ENCODE measurements around the gene SPECC1.

The SPECC1 gene

DNA sequence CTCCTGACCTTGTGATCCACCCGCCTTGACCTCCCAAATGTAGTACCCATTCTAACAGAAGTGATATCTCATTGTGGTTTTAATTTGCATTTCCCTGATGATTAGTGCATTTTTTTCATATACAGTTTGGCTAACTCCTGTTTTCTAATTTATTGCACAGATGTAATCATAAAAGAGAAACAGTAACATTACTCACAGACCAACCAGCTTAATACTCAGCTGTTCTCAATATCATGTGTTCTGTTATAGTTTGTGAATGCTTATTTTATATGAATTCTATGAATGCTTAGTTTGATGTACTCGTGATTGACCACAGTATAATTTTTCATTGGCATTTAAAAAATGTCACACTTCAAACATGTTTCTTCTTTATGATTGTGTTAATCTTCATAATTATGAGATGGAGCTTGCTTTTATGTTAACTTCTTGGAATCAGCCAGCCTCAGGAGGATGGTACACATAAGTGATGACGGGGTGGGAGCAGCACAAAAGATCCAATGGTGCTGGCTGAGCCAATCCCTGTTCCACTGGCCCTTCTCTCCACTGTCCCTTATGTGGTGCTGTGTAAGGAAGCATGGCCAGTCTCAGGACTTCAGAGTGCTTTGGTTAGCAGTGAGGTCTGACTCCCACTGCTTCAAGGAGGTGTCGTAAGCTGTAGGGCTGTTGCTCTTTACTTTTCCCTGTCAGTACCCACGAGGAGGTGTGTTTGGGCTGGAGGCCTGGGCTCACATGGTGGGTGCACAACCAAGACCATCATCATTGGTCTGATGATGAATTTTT is 191.0 kb downstream of the SPECC1 start:
- H3K36me3 ChIP-seq (ENCODE audit: insufficient read depth, low read length): peaks cover 7% of the 10 kb centered on the region; the same call in 1 of the 2 replicates
- H3K4me3 ChIP-seq (ENCODE audit: low read depth, low read length): no peak overlapping the region
- H2AFZ ChIP-seq (ENCODE audit: low read length, unreplicated experiment): no peak overlapping the region
- peaks cover 32% of the 10 kb centered on the region for H3K4me1 ChIP-seq (ENCODE audit: control insufficient read depth, insufficient read depth, low read length, unreplicated experiment)
- no peak overlapping the region for H3K27ac ChIP-seq (ENCODE audit: low read depth, low read length)
- no peaks in the 10 kb centered on the region for H3K27me3 ChIP-seq (ENCODE audit: insufficient read depth, low read length)
- no peaks in the 10 kb centered on the region for H3K79me2 ChIP-seq (ENCODE audit: control insufficient read depth, insufficient read depth, low read length, unreplicated experiment)

DNA sequence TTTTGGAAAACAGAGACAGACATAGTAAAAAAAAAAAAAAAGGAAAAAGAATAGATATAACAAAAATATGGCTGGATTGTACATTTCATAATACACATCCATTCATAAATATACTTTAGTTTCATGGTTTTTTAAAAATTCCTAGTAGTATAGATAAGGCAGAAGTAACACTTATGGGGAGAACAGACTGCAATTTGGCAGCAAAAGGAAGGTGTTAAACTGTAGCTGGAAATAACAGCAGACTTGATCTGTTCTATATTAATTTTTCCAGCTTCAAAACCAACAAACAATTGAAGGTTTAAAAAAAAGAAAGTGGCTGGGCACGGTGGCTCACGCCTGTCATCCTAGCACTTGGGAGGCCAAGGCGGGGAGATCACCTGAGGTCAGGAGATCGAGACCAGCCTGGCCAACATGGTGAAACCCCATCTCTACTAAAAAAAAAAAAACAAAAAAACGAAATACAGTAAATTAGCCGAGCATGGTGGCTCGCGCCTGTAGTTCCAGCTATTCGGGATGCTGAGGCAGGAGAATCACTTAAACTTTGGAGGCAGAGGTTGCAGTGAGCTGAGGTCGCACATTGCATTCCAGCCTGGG is 191.8 kb downstream of the SPECC1 start:
- Histone ChIP-seq H3K4me1 (ENCODE audit: control insufficient read depth, insufficient read depth, low read length, unreplicated experiment) (peaks cover 38% of the 10 kb centered on the region), H3K27ac (ENCODE audit: low read depth, low read length) (no peak overlapping the region), H3K27me3 (ENCODE audit: insufficient read depth, low read length) (no peaks in the 10 kb centered on the region), H2AFZ (ENCODE audit: low read length, unreplicated experiment) (no peak overlapping the region), H3K4me3 (ENCODE audit: low read depth, low read length) (no peak overlapping the region), H3K79me2 (ENCODE audit: control insufficient read depth, insufficient read depth, low read length, unreplicated experiment) (no peaks in the 10 kb centered on the region), H3K36me3 (ENCODE audit: insufficient read depth, low read length) (peaks cover 7% of the 10 kb centered on the region; the same call in 1 of the 2 replicates)

DNA sequence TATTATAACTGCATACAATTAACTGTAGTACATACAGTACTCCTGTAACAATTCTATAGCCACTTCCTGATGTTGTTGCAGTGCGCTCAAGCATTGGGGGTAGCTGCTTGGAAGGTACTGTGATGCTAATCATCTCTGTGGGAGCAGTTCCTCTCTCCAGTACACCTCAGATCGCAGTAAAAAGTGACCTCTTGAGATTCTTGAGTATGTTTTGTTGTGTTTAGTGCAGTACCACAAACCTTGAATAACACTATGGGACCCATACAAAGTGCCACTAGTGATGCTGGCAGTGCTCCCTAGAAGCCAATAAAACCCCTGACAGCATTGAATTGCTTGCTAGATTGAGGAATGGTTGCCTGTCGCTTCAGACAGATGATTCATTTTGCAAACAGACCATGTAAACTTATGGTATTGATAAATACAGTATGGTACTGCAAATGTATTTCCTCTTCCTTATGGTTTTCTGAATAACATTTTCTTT is 193.0 kb downstream of the SPECC1 start:
- no peak overlapping the region for H3K4me3 ChIP-seq (ENCODE audit: low read depth, low read length)
- peaks cover 4% of the 10 kb centered on the region; the same call in 1 of the 2 replicates for H3K36me3 ChIP-seq (ENCODE audit: insufficient read depth, low read length)
- H3K27ac ChIP-seq (ENCODE audit: low read depth, low read length): no peak overlapping the region

DNA sequence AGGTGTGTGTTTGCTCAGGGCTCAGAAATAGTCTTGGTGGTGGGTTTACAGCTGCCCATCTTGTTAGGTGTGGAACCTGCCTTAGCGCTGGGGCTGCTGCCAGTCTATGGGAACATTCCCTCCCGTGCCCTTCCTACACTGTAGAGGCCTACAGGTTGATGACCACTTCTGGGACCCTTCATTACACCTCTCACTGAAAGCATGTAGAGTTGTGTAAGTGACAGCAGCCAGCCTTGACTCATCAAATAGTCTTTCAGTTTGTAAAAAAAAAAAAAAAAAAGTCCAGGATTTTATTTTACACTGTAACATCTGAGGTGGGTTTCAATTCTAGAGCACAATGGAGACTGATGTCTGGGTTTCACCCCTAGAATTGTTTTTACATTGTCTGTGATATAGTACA is 193.9 kb downstream of the SPECC1 start:
- Histone ChIP-seq H3K79me2 (ENCODE audit: control insufficient read depth, insufficient read depth, low read length, unreplicated experiment) (no peaks in the 10 kb centered on the region), H3K27ac (ENCODE audit: low read depth, low read length) (no peak overlapping the region), H2AFZ (ENCODE audit: low read length, unreplicated experiment) (no peak overlapping the region)

More for the DNA sequence above, 193.0 kb downstream of the SPECC1 start:
- Histone ChIP-seq H3K27me3 (ENCODE audit: insufficient read depth, low read length) (no peaks in the 10 kb centered on the region), H3K4me1 (ENCODE audit: control insufficient read depth, insufficient read depth, low read length, unreplicated experiment) (peaks cover 47% of the 10 kb centered on the region), H3K79me2 (ENCODE audit: control insufficient read depth, insufficient read depth, low read length, unreplicated experiment) (no peaks in the 10 kb centered on the region), H2AFZ (ENCODE audit: low read length, unreplicated experiment) (no peak overlapping the region)

DNA sequence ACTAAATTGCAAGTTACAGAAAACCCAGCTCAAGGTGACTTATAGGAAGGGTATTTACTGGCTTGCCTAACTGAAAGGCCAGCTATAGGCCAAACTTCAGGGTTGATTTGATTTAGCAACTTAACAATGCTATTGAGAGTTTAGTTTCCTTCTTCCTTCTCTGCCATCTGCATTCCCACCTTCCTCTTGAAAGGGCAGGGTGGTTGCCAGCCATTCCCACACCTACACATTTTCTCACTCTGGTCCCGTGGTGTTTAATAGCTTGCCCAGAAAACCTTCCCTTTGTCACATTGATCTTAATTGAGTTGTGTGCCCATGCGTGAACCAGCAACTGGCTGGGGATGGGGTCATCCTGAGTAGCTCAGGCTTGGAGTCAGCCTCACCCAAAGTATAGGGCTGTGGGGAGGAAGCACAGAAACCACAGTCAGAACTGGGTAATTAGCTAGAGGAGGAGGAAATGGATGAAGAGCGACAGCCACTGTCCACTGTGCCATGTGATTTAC is 194.7 kb downstream of the SPECC1 start:
- H3K27me3 ChIP-seq (ENCODE audit: insufficient read depth, low read length): no peaks in the 10 kb centered on the region
- no peak overlapping the region for H3K27ac ChIP-seq (ENCODE audit: low read depth, low read length)
- no peaks in the 10 kb centered on the region; the same call in 1 of the 2 replicates for H3K36me3 ChIP-seq (ENCODE audit: insufficient read depth, low read length)
- H3K4me3 ChIP-seq (ENCODE audit: low read depth, low read length): no peak overlapping the region
- no peaks in the 10 kb centered on the region for H3K79me2 ChIP-seq (ENCODE audit: control insufficient read depth, insufficient read depth, low read length, unreplicated experiment)
- peaks cover 59% of the 10 kb centered on the region for H3K4me1 ChIP-seq (ENCODE audit: control insufficient read depth, insufficient read depth, low read length, unreplicated experiment)
- no peak overlapping the region for H2AFZ ChIP-seq (ENCODE audit: low read length, unreplicated experiment)

More for the DNA sequence above, 193.9 kb downstream of the SPECC1 start:
- Histone ChIP-seq H3K4me1 (ENCODE audit: control insufficient read depth, insufficient read depth, low read length, unreplicated experiment) (peaks cover 55% of the 10 kb centered on the region), H3K36me3 (ENCODE audit: insufficient read depth, low read length) (peaks cover 1% of the 10 kb centered on the region; the same call in 1 of the 2 replicates), H3K4me3 (ENCODE audit: low read depth, low read length) (no peak overlapping the region), H3K27me3 (ENCODE audit: insufficient read depth, low read length) (no peaks in the 10 kb centered on the region)

DNA sequence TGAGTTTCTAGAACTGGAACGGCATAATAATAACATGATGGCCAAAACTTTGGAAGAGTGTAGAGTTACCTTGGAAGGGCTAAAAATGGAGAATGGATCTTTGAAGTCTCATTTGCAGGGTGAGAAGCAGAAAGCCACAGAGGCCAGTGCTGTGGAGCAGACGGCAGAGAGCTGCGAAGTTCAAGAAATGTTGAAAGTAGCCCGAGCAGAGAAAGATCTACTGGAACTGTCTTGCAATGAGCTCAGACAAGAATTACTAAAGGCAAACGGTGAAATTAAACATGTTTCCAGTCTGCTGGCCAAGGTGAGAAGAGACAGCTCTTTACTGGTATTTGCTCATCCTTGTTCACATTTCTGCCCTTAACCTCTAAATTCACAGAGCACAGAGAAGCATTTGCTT is 196.4 kb downstream of the SPECC1 start:
- no peak overlapping the region for H2AFZ ChIP-seq (ENCODE audit: low read length, unreplicated experiment)
- peaks cover 59% of the 10 kb centered on the region for H3K4me1 ChIP-seq (ENCODE audit: control insufficient read depth, insufficient read depth, low read length, unreplicated experiment)
- H3K36me3 ChIP-seq (ENCODE audit: insufficient read depth, low read length): no peaks in the 10 kb centered on the region; the same call in 1 of the 2 replicates
- H3K4me3 ChIP-seq (ENCODE audit: low read depth, low read length): no peak overlapping the region
- H3K79me2 ChIP-seq (ENCODE audit: control insufficient read depth, insufficient read depth, low read length, unreplicated experiment): no peaks in the 10 kb centered on the region
- H3K27me3 ChIP-seq (ENCODE audit: insufficient read depth, low read length): no peaks in the 10 kb centered on the region
- H3K27ac ChIP-seq (ENCODE audit: low read depth, low read length): no peak overlapping the region

DNA sequence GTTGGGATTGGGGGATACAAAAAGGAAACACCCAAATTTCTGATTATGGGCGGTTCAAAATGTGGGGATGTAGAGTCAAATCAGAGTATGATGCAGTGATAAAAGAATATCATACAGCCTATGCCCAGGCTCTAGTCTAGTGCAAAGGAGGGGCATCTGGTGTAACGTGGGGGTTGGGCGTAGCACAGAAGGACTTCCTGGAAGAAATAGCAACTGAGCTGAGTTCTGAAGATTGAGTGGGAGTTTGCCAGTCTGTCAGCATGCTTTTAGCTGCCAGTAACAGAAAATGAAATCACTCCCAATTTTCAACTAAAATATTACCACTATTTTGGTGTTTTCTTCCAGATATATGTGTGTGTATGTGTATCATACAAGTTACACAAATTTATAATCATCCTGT is 196.9 kb downstream of the SPECC1 start:
- no peaks in the 10 kb centered on the region for H3K27me3 ChIP-seq (ENCODE audit: insufficient read depth, low read length)
- H3K36me3 ChIP-seq (ENCODE audit: insufficient read depth, low read length): no peaks in the 10 kb centered on the region; the same call in 1 of the 2 replicates
- H2AFZ ChIP-seq (ENCODE audit: low read length, unreplicated experiment): no peak overlapping the region
- no peak overlapping the region for H3K4me3 ChIP-seq (ENCODE audit: low read depth, low read length)
- peak overlapping the region; percentile 26; the same call in 1 of the 2 replicates for H3K27ac ChIP-seq (ENCODE audit: low read depth, low read length)
- peaks cover 57% of the 10 kb centered on the region for H3K4me1 ChIP-seq (ENCODE audit: control insufficient read depth, insufficient read depth, low read length, unreplicated experiment)
- H3K79me2 ChIP-seq (ENCODE audit: control insufficient read depth, insufficient read depth, low read length, unreplicated experiment): no peaks in the 10 kb centered on the region

DNA sequence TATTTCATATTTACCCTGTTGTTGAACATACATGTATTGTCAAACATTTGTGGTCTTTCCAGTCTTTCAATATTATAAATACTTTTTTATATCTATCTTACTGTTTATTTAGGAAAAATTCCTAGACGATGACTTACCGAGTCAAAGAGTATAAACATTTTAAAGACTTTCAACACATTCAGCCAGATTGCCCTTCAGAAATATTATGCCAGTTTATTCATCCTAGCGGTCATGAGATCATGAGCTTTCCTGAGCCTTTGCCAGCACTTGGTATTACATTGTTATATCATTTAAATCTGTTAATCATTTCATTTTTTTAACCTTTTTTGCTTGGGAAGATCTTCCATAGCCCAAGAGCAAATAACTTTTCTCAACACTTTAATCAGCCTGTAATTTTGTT is 197.4 kb downstream of the SPECC1 start:
- Histone ChIP-seq H3K4me1 (ENCODE audit: control insufficient read depth, insufficient read depth, low read length, unreplicated experiment) (peaks cover 52% of the 10 kb centered on the region), H3K4me3 (ENCODE audit: low read depth, low read length) (no peak overlapping the region), H3K36me3 (ENCODE audit: insufficient read depth, low read length) (no peaks in the 10 kb centered on the region; the same call in 1 of the 2 replicates), H3K79me2 (ENCODE audit: control insufficient read depth, insufficient read depth, low read length, unreplicated experiment) (no peaks in the 10 kb centered on the region), H2AFZ (ENCODE audit: low read length, unreplicated experiment) (no peak overlapping the region), H3K27me3 (ENCODE audit: insufficient read depth, low read length) (no peaks in the 10 kb centered on the region), H3K27ac (ENCODE audit: low read depth, low read length) (peak overlapping the region; percentile 26; the same call in 1 of the 2 replicates)

DNA sequence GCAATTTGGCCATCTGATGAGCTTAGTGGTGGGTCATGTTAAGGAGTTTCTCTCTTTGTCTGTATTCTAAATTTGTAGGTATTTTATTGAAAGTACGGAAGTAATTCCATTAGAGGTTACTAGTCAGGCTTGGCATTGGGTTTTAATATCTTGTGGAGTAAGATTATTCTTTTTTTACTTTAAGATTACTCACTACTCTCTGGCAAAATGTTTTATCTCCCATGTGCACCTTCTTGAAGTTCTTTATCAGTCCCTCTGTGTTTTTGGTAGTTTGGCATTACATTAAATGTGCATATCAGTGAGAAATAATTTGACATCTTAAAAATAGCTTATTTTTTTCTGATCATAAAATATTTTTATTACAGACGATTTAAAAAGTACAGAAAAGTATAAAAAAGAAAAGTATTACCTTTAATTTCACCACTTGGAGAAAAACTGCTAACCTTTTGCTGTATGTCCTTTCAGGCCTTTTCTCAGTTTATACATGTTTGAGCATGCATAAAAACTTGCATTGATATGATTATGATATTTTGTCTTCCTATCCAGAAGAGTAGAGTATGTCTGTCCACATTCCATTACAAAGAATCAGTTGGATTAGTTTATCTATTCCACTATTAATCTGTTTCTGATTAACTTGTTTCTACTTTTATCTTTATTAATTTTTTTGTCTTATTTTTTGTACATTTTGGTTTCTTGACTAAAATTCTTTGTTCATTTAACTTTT is 198.3 kb downstream of the SPECC1 start:
- Histone ChIP-seq H3K4me3 (ENCODE audit: low read depth, low read length) (no peak overlapping the region), H3K27me3 (ENCODE audit: insufficient read depth, low read length) (no peaks in the 10 kb centered on the region), H3K4me1 (ENCODE audit: control insufficient read depth, insufficient read depth, low read length, unreplicated experiment) (peaks cover 44% of the 10 kb centered on the region), H2AFZ (ENCODE audit: low read length, unreplicated experiment) (no peak overlapping the region), H3K27ac (ENCODE audit: low read depth, low read length) (peak overlapping the region; percentile 9; the same call in 1 of the 2 replicates), H3K36me3 (ENCODE audit: insufficient read depth, low read length) (no peaks in the 10 kb centered on the region; the same call in 1 of the 2 replicates), H3K79me2 (ENCODE audit: control insufficient read depth, insufficient read depth, low read length, unreplicated experiment) (no peaks in the 10 kb centered on the region)

DNA sequence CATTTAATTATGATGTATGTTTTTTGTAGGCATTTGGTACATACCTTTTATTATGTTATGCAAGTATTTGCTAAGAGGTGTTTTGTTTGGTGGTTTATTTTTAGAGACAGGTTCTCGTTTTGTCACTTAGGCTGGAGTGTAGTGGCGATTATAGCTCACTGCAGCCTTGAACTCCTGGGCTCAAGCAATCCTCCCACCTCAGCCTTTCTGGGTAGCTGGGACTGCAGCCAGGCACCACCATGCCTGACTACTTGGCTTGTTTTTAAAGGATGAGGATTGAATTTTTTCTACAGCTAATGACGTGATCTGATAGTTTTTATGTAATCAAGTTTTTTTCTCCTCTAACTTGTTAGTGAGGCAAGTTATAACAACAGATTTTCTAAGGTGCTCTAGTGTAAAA is 199.6 kb downstream of the SPECC1 start:
- Histone ChIP-seq H2AFZ (ENCODE audit: low read length, unreplicated experiment) (no peak overlapping the region), H3K4me1 (ENCODE audit: control insufficient read depth, insufficient read depth, low read length, unreplicated experiment) (peaks cover 31% of the 10 kb centered on the region), H3K4me3 (ENCODE audit: low read depth, low read length) (no peak overlapping the region), H3K36me3 (ENCODE audit: insufficient read depth, low read length) (no peaks in the 10 kb centered on the region; the same call in 1 of the 2 replicates), H3K27me3 (ENCODE audit: insufficient read depth, low read length) (no peaks in the 10 kb centered on the region), H3K79me2 (ENCODE audit: control insufficient read depth, insufficient read depth, low read length, unreplicated experiment) (no peaks in the 10 kb centered on the region), H3K27ac (ENCODE audit: low read depth, low read length) (no peak overlapping the region)

Data from ACC112 (cell line).